RPMI7951 (cell line): ENCODE results near the gene RBP2. TPM values are rescaled to one million over a fixed set of nuclear protein-coding genes. Genes with fewer than 3 reads are reported as not detected.

ENCODE experiments used
- total RNA-seq: library from RNA; depleted of rRNA; stranded (reverse); fragments of >200 nt; shearing (Covaris generic); gene quantifications from 2 replicates; pipeline ENCODE4 v1.2.3, GENCODE V29; 2014; rRNA removed

Gene RBP2
- total RNA-seq, 1 experiment from 2014 or later, result not detected

Other genes starting within 250 kb of the RBP2 start
- 188 and 190 TPM in 2 replicates for gene MRPS22, start 132.5 kb downstream of the RBP2 start, total RNA-seq
- gene COPB2, start 86.9 kb downstream of the RBP2 start, total RNA-seq, result 179 and 192 TPM in 2 replicates
- 7.2 and 9.3 TPM in 2 replicates for gene RBP1, start 63.2 kb upstream of the RBP2 start, total RNA-seq
- gene NMNAT3, start 201.5 kb upstream of the RBP2 start, total RNA-seq, result 0.29 and 1.9 TPM in 2 replicates